Body of pancreas (tissue), 4 donors: ENCODE measurements around the gene SDCBP2. TPM values are rescaled to one million over a fixed set of nuclear protein-coding genes. Genes with fewer than 3 reads are reported as not detected.

ENCODE experiments used
- ATAC-seq: fragments of 150-250 bp; one replicate; pipeline ENCODE4 v1.9.1; 2016
- DNase-seq, 4 donors: peaks; one replicate each; pipeline ENCODE4 v3.0.0-alpha.2; 2019
- H3K27ac ChIP-seq, 4 donors: fragments of 200-600 bp; sonication (generic); 1 replicate in 3 of 4; 2 replicates in 1 of 4; pipeline versions ENCODE4 v1.5.1 to v1.6.1; 2016 to 2019; ENCODE audit warnings: mild to moderate bottlenecking in 1 of 4, mixed read lengths in 1 of 4, moderate library complexity in 1 of 4
- H3K27me3 ChIP-seq, 2 donors: fragments of 200-600 bp; sonication (generic); one replicate each; pipeline ENCODE4 v1.6.0; 2016; ENCODE audit warnings: mild to moderate bottlenecking in 1 of 2
- H3K36me3 ChIP-seq, 2 donors: fragments of 200-600 bp; sonication (generic); replicated peaks in 1 of 2; 2 replicates each; pipeline ENCODE4 v1.5.1; 2016; ENCODE audit warnings: low read depth in 2 of 2; ENCODE audit not compliant: insufficient read depth in 1 of 2
- H3K4me1 ChIP-seq: fragments of 200-600 bp; sonication (generic); one replicate; pipeline ENCODE4 v1.6.0; 2016
- H3K4me3 ChIP-seq, 2 donors: fragments of 200-600 bp; sonication (generic); 1 replicate in 1 of 2; 2 replicates in 1 of 2; pipeline ENCODE4 v1.5.1; 2016 to 2019
- H3K9me3 ChIP-seq, 3 donors: fragments of 200-600 bp; sonication (generic); 1 replicate in 2 of 3; 2 replicates in 1 of 3; pipeline ENCODE4 v1.5.1; 2016
- CTCF ChIP-seq, 7 experiments: fragments of 450-650 bp in 4 of 7; fragments of 200-600 bp in 3 of 7; sonication (generic) in 3 of 7; IDR thresholded peaks; one replicate each; pipeline ENCODE4 v1.5.1; 2016 to 2019; ENCODE audit warnings: antibody characterized with exemption in 7 of 7
- POLR2A ChIP-seq, 3 donors: fragments of 450-650 bp; IDR thresholded peaks; one replicate each; pipeline ENCODE4 v1.6.1; 2016; ENCODE audit warnings: antibody characterized with exemption in 3 of 3, mild to moderate bottlenecking in 2 of 3
- WGBS, 2 donors: methylation state at CpG; one replicate each; pipeline ENCODE4 v1.1.5; 2017; 5-methylcytosine and 5-hydroxymethylcytosine counted together
- intact Hi-C: fragments of 100-400 bp; cut with DNase I; formaldehyde crosslinking; loops from one replicate; pipeline ENCODE4 v1.15.1; 2023
- total RNA-seq, 2 donors: library from RNA; depleted of rRNA; stranded (reverse); fragments of >200 nt; gene quantifications; one replicate each; pipeline ENCODE4 v1.1.0, GENCODE V29; 2016

Gene SDCBP2
- total RNA-seq, 2 donors from 2014 or later = 14.8 to 20.0 TPM

GRCh38 chr20:1364106-1364505, 35.2 kb upstream of the SDCBP2 start:
- ATAC-seq = no peak
- no peaks in the 10 kb centered on the region for H3K9me3 ChIP-seq
- no peak for TF ChIP-seq CTCF (IDR thresholded peaks at IDR 0.05)
- no peak for TF ChIP-seq POLR2A (IDR thresholded peaks at IDR 0.05)
- H3K36me3 ChIP-seq = peaks cover 0 to 7% of the 10 kb centered on the region in 2 donors
- no peak overlapping the region for H3K27ac ChIP-seq
- DNase-seq = no peak
- intact Hi-C loops = no loop called here
- H3K27me3 ChIP-seq = no peaks in the 10 kb centered on the region
- peaks cover 13% of the 10 kb centered on the region for H3K4me1 ChIP-seq
- H3K4me3 ChIP-seq = no peak overlapping the region
- 72 to 85% methylated on average over 2 of the region's 2 CpGs for WGBS, 2 donors

GRCh38 chr20:1363522-1363921, 34.6 kb upstream of the SDCBP2 start:
- H3K4me1 ChIP-seq = peaks cover 13% of the 10 kb centered on the region
- no peaks in the 10 kb centered on the region for H3K9me3 ChIP-seq
- H3K27me3 ChIP-seq = no peaks in the 10 kb centered on the region
- H3K27ac ChIP-seq = no peak overlapping the region
- intact Hi-C loops = no loop called here
- peaks cover 0 to 5% of the 10 kb centered on the region in 2 donors for H3K36me3 ChIP-seq
- 79 to 83% methylated on average over 5 of the region's 5 CpGs for WGBS, 2 donors
- TF ChIP-seq POLR2A (IDR thresholded peaks at IDR 0.05) = no peak
- no peak for TF ChIP-seq CTCF (IDR thresholded peaks at IDR 0.05)
- ATAC-seq (no peak), DNase-seq (no peak)
- H3K4me3 ChIP-seq = no peak overlapping the region

GRCh38 chr20:1362484-1362883, 33.5 kb upstream of the SDCBP2 start:
- no peak overlapping the region for H3K27ac ChIP-seq
- peaks cover 0 to 3% of the 10 kb centered on the region in 2 donors for H3K36me3 ChIP-seq
- no peak overlapping the region for H3K4me3 ChIP-seq
- H3K4me1 ChIP-seq = peaks cover 13% of the 10 kb centered on the region
- H3K9me3 ChIP-seq = no peaks in the 10 kb centered on the region
- DNase-seq = no peak
- no peak for ATAC-seq
- 50 to 77% methylated on average over 2 of the region's 2 CpGs for WGBS, 2 donors
- TF ChIP-seq CTCF (IDR thresholded peaks at IDR 0.05) (no peak), POLR2A (IDR thresholded peaks at IDR 0.05) (no peak)
- no peaks in the 10 kb centered on the region for H3K27me3 ChIP-seq
- intact Hi-C loops = no loop called here

- TF ChIP-seq CTCF (IDR thresholded peaks at IDR 0.05) (no peak), POLR2A (IDR thresholded peaks at IDR 0.05) (no peak)
- peaks cover 0 to 3% of the 10 kb centered on the region in 2 donors for H3K36me3 ChIP-seq
Observed at GRCh38 chr20:1360094-1360846, 31.3 kb upstream of the SDCBP2 start.

More at GRCh38 chr20:1360094-1360846, 31.3 kb upstream of the SDCBP2 start:
- WGBS, 2 donors = 70 to 95% methylated on average over 7 of the region's 7 CpGs
- DNase-seq (no peak), ATAC-seq (no peak)
- Histone ChIP-seq H3K4me3 (no peak overlapping the region), H3K9me3 (no peaks in the 10 kb centered on the region), H3K4me1 (peaks cover 8% of the 10 kb centered on the region), H3K27ac (no peak overlapping the region), H3K27me3 (no peaks in the 10 kb centered on the region)
- intact Hi-C loops = no loop called here
